ENCODE results near the gene CBX3. TPM values are rescaled to one million over a fixed set of nuclear protein-coding genes. Genes with fewer than 3 reads are reported as not detected.

CBX3 gene
- total RNA-seq, 1 donor from 2014 or later = 32.1 TPM

DNA sequence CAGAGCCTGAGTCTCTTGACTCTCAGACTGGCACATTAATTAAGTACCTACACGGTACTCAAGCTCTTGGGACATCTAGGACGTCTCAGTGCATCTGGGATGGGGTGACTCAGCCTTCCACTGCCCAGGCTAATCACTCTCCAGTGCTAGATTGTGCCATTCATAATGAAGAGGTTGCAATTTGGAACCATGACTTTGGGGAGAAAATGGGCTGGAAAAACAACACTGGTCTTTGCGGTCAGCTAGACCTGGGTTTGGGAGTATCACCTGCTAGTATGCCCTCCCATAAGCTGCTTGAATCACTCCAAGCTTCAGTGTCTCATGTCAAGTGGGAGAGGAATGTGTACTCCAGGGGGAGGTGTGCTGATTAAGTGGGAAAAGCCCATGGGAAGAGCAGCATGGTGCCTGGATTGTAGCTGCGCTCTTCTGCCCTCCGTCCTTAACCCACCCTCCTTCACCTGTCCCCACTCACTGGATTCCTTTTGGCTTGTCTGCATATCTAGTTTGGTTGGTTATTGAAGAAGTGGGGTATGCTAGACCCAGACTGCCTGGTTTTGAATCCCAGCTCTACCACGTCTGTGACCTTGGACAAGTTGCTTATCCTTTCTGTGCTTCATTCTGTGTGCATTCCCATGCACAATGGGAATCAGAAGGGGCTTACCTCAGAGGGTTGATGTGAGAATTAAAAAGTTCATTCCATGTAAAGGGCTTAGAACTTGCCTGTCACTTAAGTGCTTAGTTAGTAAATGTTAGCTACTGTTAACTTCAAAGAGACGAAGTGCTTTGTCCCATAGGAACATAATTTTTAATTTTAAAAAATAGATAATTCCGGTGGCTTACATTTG is 45.8 kb upstream of the CBX3 start:
- intact Hi-C loops (cut with DNase I) = no loop called here

DNA sequence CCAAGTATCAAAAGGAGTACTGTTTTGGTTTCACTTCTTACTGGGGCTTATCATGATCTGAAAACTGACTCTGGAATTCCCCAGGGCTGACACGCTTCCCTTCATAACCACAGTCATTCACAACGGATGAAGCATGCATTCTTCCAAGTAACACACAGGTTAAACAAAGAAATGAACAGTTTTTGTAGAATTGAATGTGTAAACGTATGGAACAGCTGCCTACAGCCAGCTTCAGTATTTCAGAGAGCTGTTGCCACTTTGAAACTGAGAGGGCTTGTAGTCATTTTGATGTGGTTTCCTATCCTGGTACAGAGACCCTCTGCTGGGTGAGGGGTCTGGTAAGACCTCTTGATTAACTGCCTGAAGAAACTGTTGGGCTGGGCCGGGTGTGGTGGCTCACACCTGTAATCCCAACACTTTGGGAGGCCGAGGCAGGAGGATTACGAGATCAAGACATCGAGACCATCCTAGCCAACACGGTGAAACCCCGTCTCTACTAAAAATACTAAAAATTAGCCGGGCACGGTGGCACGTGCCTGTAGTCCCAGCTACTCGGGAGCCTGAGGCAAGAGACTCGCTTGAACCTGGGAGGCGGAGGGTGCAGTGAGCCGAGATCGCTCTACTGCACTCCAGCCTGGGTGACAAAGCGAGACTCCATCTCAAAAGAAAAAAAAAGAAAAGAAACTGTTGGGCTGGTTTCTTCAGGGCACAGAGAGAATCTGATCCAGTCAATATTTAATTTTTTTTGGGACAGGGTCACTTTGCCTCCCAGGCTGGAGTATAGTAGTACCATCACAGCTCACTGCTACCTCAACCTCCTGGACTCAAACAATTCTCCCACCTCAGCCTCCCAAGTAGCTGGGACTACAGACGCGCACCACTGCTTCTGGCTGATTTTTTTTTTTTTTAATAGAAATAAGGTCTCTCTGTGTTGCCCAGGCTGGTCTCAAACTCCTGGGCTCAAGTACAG is 44.8 kb upstream of the CBX3 start:
- H3K4me1 ChIP-seq = peaks cover 0 to 3% of the 10 kb centered on the region in 2 donors
- no peak overlapping the region for H3K4me3 ChIP-seq
- no peak for DNase-seq (ENCODE audit: low spot score in 2 of 2)
- H3K36me3 ChIP-seq = no peaks in the 10 kb centered on the region
- H3K27ac ChIP-seq = no peak overlapping the region
- intact Hi-C loops (cut with DNase I) = no loop called here
- no peaks in the 10 kb centered on the region for H3K9me3 ChIP-seq
- H3K27me3 ChIP-seq = no peaks in the 10 kb centered on the region
- TF ChIP-seq, protein P1, sequence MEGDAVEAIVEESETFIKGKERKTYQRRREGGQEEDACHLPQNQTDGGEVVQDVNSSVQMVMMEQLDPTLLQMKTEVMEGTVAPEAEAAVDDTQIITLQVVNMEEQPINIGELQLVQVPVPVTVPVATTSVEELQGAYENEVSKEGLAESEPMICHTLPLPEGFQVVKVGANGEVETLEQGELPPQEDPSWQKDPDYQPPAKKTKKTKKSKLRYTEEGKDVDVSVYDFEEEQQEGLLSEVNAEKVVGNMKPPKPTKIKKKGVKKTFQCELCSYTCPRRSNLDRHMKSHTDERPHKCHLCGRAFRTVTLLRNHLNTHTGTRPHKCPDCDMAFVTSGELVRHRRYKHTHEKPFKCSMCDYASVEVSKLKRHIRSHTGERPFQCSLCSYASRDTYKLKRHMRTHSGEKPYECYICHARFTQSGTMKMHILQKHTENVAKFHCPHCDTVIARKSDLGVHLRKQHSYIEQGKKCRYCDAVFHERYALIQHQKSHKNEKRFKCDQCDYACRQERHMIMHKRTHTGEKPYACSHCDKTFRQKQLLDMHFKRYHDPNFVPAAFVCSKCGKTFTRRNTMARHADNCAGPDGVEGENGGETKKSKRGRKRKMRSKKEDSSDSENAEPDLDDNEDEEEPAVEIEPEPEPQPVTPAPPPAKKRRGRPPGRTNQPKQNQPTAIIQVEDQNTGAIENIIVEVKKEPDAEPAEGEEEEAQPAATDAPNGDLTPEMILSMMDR (IDR thresholded peaks at IDR 0.05) = no peak

More for the DNA sequence above, 45.8 kb upstream of the CBX3 start:
- peaks cover 0 to 3% of the 10 kb centered on the region in 2 donors for H3K4me1 ChIP-seq
- no peaks in the 10 kb centered on the region for H3K9me3 ChIP-seq
- H3K4me3 ChIP-seq = no peak overlapping the region
- H3K27me3 ChIP-seq = no peaks in the 10 kb centered on the region
- DNase-seq (ENCODE audit: low spot score in 2 of 2) = no peak
- no peaks in the 10 kb centered on the region for H3K36me3 ChIP-seq
- H3K27ac ChIP-seq = no peak overlapping the region
- TF ChIP-seq, protein P1 (IDR thresholded peaks at IDR 0.05) = no peak

DNA sequence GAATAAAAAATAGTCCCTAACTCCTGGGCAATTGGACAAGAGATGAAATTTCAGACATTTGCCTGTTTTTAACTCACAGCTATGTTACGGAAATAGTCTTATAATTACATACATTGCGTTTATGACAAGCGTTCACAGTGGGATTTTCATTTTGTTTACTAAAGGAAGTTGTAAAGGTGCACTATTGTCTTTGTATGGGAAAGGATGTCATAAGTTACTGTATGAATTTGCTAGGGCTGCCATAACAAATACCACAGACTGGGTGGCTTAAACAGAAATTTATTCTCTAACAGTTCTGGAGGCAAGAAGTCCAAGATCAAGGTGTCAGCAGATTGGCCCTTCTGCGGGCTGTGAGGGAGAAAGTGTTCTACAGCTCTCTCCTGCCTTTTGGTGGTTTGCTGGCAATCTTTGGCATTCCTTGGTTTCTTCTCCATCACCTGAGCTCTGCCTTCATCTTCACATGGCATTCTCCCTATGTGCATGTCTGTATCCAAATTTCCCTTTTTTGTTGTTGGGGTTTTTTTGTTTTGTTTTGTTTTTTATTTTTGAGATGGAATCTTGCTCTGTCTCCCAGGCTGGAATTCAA is 43.9 kb upstream of the CBX3 start:
- Histone ChIP-seq H3K9me3 (no peaks in the 10 kb centered on the region), H3K4me1 (no peaks in the 10 kb centered on the region), H3K27me3 (no peaks in the 10 kb centered on the region), H3K4me3 (no peak overlapping the region), H3K27ac (no peak overlapping the region), H3K36me3 (no peaks in the 10 kb centered on the region)
- DNase-seq (ENCODE audit: low spot score in 2 of 2) = no peak
- TF ChIP-seq, protein P1 (IDR thresholded peaks at IDR 0.05) = no peak
- intact Hi-C loops (cut with DNase I) = no loop called here

DNA sequence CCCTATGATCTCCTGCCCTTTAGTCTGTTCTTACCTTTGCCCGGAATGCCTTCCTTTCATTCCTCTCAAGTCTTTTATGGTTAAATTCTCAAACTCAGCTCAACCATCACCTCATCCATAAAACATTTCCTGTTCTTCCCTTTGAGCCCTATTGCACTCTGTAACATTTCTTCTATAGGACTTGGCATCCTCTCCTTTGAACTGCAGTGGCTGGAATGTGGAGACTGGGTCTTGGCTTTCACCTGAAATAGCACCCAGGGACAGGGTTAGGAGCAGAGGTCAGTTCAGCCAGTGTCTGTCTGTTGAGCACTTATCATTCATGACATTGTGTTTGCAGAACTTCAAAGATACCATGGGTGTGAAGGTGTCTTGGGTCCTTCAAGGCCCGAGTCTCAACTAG is 42.3 kb upstream of the CBX3 start:
- Histone ChIP-seq H3K9me3 (no peaks in the 10 kb centered on the region), H3K4me3 (no peak overlapping the region), H3K36me3 (no peaks in the 10 kb centered on the region), H3K4me1 (no peaks in the 10 kb centered on the region), H3K27me3 (no peaks in the 10 kb centered on the region), H3K27ac (no peak overlapping the region)
- no peak for DNase-seq (ENCODE audit: low spot score in 2 of 2)
- TF ChIP-seq, protein P1 (IDR thresholded peaks at IDR 0.05) = no peak
- intact Hi-C loops (cut with DNase I) = no loop called here

DNA sequence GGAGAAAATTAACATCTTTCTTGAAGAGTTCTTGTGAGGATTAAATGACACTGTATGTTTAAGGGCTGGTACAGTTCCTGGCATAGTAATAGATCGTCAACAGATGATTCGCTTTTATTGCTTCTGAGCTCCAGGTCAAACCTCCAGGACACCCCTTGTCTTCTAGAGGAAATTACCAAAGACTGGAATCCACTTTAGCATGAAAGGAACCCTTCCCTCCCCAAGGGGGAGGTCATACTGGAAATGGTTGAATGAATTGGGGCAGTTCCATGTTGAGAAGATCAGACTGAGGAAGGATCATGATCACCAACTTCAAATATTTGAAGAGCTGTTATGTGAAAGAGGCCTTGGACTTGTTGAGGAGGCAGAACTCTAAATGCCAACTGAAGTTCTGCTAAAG is 40.6 kb upstream of the CBX3 start:
- Histone ChIP-seq H3K4me3 (no peak overlapping the region), H3K27me3 (no peaks in the 10 kb centered on the region), H3K9me3 (no peaks in the 10 kb centered on the region), H3K36me3 (no peaks in the 10 kb centered on the region), H3K27ac (no peak overlapping the region), H3K4me1 (no peaks in the 10 kb centered on the region)
- TF ChIP-seq, protein P1 (IDR thresholded peaks at IDR 0.05) = no peak
- intact Hi-C loops (cut with DNase I) = no loop called here
- no peak for DNase-seq (ENCODE audit: low spot score in 2 of 2)
